Smooth muscle cell (in vitro differentiated cells): ENCODE data around the gene SMOC2. TPM values are rescaled to one million over a fixed set of nuclear protein-coding genes. Genes with fewer than 3 reads are reported as not detected.

Experiments
- DNase-seq: peaks from one replicate; lab custom pipeline; 2025; ENCODE audit not compliant: unreplicated experiment; lab: John Stamatoyannopoulos, UW
- H2AFZ ChIP-seq: fragments of 200-600 bp; sonication (generic); 2 replicates; pipeline ENCODE4 v1.6.0; 2016; ENCODE audit warnings: antibody characterized with exemption, low read depth, mild to moderate bottlenecking
- H3F3A ChIP-seq: fragments of 200-600 bp; sonication (generic); 2 replicates; pipeline ENCODE4 v1.6.0; 2017; ENCODE audit warnings: antibody characterized with exemption, low read depth
- H3K27ac ChIP-seq: fragments of 200-600 bp; sonication (generic); 2 replicates; pipeline ENCODE4 v1.5.1; 2016; ENCODE audit warnings: low read depth, mild to moderate bottlenecking
- H3K27me3 ChIP-seq: fragments of 200-600 bp; sonication (generic); 2 replicates; pipeline ENCODE4 v1.6.1; 2016; ENCODE audit warnings: low read depth, mild to moderate bottlenecking
- H3K36me3 ChIP-seq: fragments of 200-600 bp; sonication (generic); 2 replicates; pipeline ENCODE4 v1.5.1; 2016; ENCODE audit warnings: low read depth
- H3K4me1 ChIP-seq: fragments of 200-600 bp; sonication (generic); 2 replicates; pipeline ENCODE4 v1.5.1; 2016; ENCODE audit warnings: low read depth
- H3K4me2 ChIP-seq: fragments of 200-600 bp; sonication (generic); 2 replicates; pipeline ENCODE4 v1.6.0; 2016; ENCODE audit warnings: mild to moderate bottlenecking
- H3K4me3 ChIP-seq: fragments of 200-600 bp; sonication (generic); 2 replicates; pipeline ENCODE4 v1.5.1; 2016; ENCODE audit warnings: mild to moderate bottlenecking
- H3K79me2 ChIP-seq: fragments of 200-600 bp; sonication (generic); 2 replicates; pipeline ENCODE4 v1.6.0; 2016; ENCODE audit warnings: low read depth, mild to moderate bottlenecking
- H3K9ac ChIP-seq: fragments of 200-600 bp; sonication (generic); 2 replicates; pipeline ENCODE4 v1.6.0; 2016; ENCODE audit warnings: low read depth
- H3K9me3 ChIP-seq: fragments of 200-600 bp; sonication (generic); replicated peaks from 2 replicates; pipeline ENCODE4 v1.5.1; 2016; ENCODE audit warnings: low read depth
- H4K20me1 ChIP-seq: fragments of 200-600 bp; sonication (generic); 2 replicates; pipeline ENCODE4 v1.6.0; 2016; ENCODE audit warnings: low read depth
- WGBS: methylation state at CpG from one replicate; pipeline ENCODE4 v1.1.7; 2016; ENCODE audit warnings: low lambda C conversion rate; 5-methylcytosine and 5-hydroxymethylcytosine counted together
- polyA plus RNA-seq: library from polyadenylated mRNA; unstranded; fragments of >200 nt; fragmentation: Nextera tagmentation; extraction: Ambion mirVana; gene quantifications from 2 replicates; pipeline ENCODE4 v1.2.1, GENCODE V29; 2016
- total RNA-seq: library from RNA; depleted of rRNA; stranded (reverse); fragments of >200 nt; gene quantifications from 2 replicates; pipeline ENCODE4 v1.2.3, GENCODE V29; 2014
- TF ChIP-seq, protein P1 (sequence below): fragments of 200-600 bp; sonication (generic); IDR thresholded peaks from 2 replicates; pipeline ENCODE4 v1.5.1; 2017; ENCODE audit warnings: borderline replicate concordance, mild to moderate bottlenecking, antibody characterized with exemption; ENCODE audit not compliant: insufficient read depth, poor library complexity, severe bottlenecking

Gene SMOC2
- total and polyA plus RNA-seq, 2 experiments from 2014 or later: 0.63 to 1.2 TPM

DNA sequence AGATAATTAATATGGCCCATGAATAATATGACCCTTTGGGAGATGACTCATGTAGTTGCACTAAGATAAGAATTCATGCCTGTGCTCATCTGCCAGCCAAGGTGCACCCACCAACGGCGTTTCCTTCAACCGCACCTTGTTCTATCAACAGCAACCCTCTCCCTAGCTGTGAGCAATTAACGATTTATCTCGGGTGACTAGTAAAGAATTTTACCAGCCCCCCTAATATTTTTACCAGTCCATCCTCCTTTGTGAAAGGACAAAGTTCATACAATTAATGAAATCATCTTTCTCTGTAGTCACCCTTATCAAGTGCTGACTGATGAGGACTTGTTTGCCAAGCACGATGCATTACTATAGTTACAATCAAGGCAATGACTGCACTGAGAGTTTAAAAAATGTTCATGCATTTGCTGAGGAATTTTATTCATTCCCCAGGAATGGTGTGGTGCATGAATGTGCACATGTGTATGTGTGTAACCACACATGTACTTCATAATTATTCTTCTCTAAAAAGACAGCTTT, 118.7 kb downstream of the SMOC2 start:
- WGBS: 90% methylated on average over 6 of the region's 6 CpGs
- no peak overlapping the region for H3K27ac ChIP-seq
- H3K4me2 ChIP-seq: no peak overlapping the region
- no peaks in the 10 kb centered on the region for H3K9me3 ChIP-seq
- TF ChIP-seq, protein P1, sequence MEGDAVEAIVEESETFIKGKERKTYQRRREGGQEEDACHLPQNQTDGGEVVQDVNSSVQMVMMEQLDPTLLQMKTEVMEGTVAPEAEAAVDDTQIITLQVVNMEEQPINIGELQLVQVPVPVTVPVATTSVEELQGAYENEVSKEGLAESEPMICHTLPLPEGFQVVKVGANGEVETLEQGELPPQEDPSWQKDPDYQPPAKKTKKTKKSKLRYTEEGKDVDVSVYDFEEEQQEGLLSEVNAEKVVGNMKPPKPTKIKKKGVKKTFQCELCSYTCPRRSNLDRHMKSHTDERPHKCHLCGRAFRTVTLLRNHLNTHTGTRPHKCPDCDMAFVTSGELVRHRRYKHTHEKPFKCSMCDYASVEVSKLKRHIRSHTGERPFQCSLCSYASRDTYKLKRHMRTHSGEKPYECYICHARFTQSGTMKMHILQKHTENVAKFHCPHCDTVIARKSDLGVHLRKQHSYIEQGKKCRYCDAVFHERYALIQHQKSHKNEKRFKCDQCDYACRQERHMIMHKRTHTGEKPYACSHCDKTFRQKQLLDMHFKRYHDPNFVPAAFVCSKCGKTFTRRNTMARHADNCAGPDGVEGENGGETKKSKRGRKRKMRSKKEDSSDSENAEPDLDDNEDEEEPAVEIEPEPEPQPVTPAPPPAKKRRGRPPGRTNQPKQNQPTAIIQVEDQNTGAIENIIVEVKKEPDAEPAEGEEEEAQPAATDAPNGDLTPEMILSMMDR: no peak
- H3K27me3 ChIP-seq: no peaks in the 10 kb centered on the region
- H3K79me2 ChIP-seq: no peaks in the 10 kb centered on the region
- no peak overlapping the region for H3K4me3 ChIP-seq
- H4K20me1 ChIP-seq: no peaks in the 10 kb centered on the region
- H3K9ac ChIP-seq: no peak overlapping the region
- no peak for DNase-seq
- H2AFZ ChIP-seq: no peak overlapping the region
- no peaks in the 10 kb centered on the region for H3F3A ChIP-seq
- no peaks in the 10 kb centered on the region for H3K4me1 ChIP-seq
- H3K36me3 ChIP-seq: no peaks in the 10 kb centered on the region

DNA sequence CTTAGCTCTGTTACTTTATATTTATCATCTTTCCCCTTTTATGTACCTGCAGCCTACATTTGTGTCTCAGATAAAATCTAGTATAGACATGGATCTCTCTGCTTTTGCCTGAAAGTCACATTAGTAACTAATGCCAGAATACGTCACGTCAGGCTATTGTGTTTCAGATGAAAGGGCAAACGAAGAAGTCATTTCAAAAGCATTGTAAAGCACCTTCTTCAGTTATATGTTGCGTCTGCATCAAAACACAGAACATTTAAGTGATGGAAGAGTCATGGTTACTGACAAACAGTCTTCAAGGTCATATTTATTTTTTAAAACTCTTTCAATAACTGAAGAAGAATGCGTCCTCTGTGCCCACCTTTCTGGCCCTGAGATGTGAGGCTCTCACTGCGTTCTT, 119.1 kb downstream of the SMOC2 start:
- no peaks in the 10 kb centered on the region for H3K36me3 ChIP-seq
- H3K79me2 ChIP-seq: no peaks in the 10 kb centered on the region
- no peaks in the 10 kb centered on the region for H3F3A ChIP-seq
- no peak overlapping the region for H3K4me2 ChIP-seq
- no peaks in the 10 kb centered on the region for H4K20me1 ChIP-seq
- H2AFZ ChIP-seq: no peak overlapping the region
- TF ChIP-seq, protein P1: no peak
- no peak for DNase-seq
- no peak overlapping the region for H3K9ac ChIP-seq
- H3K4me1 ChIP-seq: no peaks in the 10 kb centered on the region
- H3K9me3 ChIP-seq: no peaks in the 10 kb centered on the region
- H3K27me3 ChIP-seq: no peaks in the 10 kb centered on the region
- WGBS: 70% methylated on average over 6 of the region's 6 CpGs
- H3K4me3 ChIP-seq: no peak overlapping the region
- no peak overlapping the region for H3K27ac ChIP-seq

DNA sequence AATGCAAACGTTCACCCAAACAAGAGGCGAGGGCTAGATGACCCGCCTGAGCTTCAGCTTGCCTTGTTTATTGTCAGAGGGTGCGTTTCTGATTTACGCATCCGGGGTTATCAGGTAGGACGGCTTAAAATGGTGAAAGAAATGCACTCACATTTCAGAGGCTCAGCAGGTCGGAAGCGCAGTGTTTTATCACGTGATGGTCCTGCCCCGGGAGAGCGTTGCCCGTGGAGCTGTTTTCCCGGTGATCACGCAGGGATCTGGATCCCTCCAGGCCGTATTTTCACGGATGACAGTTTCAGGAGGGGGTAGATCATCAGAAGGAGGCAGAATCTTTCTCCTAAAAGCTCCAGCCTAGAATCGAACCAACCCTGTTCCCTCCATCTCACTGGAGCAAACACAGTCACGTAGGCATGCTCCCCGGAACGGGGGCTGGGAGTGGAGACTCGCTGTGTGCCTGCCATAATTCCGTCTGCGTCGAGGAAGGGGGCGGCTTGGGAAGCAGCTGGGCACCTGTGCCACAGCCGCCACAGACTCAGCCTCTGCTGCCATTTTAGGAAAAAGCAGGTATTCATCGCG, 121.7 kb downstream of the SMOC2 start:
- no peaks in the 10 kb centered on the region for H3K36me3 ChIP-seq
- TF ChIP-seq, protein P1: no peak
- no peak for DNase-seq
- no peak overlapping the region for H3K4me2 ChIP-seq
- 96% methylated on average over 29 of the region's 29 CpGs for WGBS
- H3K79me2 ChIP-seq: no peaks in the 10 kb centered on the region
- no peaks in the 10 kb centered on the region for H4K20me1 ChIP-seq
- no peak overlapping the region for H3K9ac ChIP-seq
- H3K9me3 ChIP-seq: no peaks in the 10 kb centered on the region
- H3K4me1 ChIP-seq: no peaks in the 10 kb centered on the region
- no peak overlapping the region for H2AFZ ChIP-seq
- H3F3A ChIP-seq: no peaks in the 10 kb centered on the region
- H3K27me3 ChIP-seq: no peaks in the 10 kb centered on the region
- H3K27ac ChIP-seq: no peak overlapping the region
- H3K4me3 ChIP-seq: no peak overlapping the region

DNA sequence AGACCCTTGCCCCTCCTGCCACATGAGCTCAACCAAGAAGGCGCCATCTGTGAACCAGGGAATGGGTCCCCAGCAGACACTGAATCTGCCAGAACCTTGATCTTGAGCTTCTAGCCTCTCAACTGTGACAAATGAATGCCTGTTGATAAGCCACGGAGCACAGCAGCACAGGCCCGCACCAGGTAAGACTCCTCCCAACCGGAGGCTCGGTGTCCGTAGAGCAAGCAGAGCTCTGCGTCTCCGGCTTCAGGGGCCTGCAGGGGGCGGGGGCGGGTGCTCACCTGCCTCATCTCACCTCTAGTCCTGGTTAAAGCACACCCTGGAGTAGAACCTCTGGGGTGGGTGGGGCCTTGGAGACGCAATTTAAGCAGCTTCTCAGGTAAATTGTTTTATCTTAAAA, 122.7 kb downstream of the SMOC2 start:
- DNase-seq: no peak
- H3K27ac ChIP-seq: no peak overlapping the region
- no peak overlapping the region for H3K4me3 ChIP-seq
- H2AFZ ChIP-seq: no peak overlapping the region
- WGBS: 76% methylated on average over 11 of the region's 11 CpGs
- H3K9ac ChIP-seq: no peak overlapping the region
- no peaks in the 10 kb centered on the region for H3F3A ChIP-seq
- no peaks in the 10 kb centered on the region for H3K9me3 ChIP-seq
- H4K20me1 ChIP-seq: no peaks in the 10 kb centered on the region
- no peaks in the 10 kb centered on the region for H3K36me3 ChIP-seq
- TF ChIP-seq, protein P1: no peak
- no peak overlapping the region for H3K4me2 ChIP-seq
- no peaks in the 10 kb centered on the region for H3K27me3 ChIP-seq
- H3K4me1 ChIP-seq: no peaks in the 10 kb centered on the region
- H3K79me2 ChIP-seq: no peaks in the 10 kb centered on the region
